Activated T-helper 9 cell treated with anti-CD3 and anti-CD28 coated beads, Interleukin-2, amount 50 U/mL, for 16 hours (primary cell): ENCODE data around the gene PCBP2.
A peak's percentile ranks its signal among the peaks of the same experiment; 100 is the strongest.
"Not testable (repeated sequence)": the region's sequence is repeated elsewhere in the genome, so short reads cannot be mapped to it uniquely, and the experiment has no call there.

Experiments used
- DNase-seq: peaks from one replicate; pipeline ENCODE4 v3.0.0-alpha.2; 2020; ENCODE audit warnings: low read depth

Gene PCBP2

GRCh38 chr12:53472056-53472582 lies 20.2 kb downstream of the PCBP2 start:
- no peak for DNase-seq

- DNase-seq, result no peak
These were observed 22.2 kb downstream of the PCBP2 start for GRCh38 chr12:53474077-53474476.

DNA sequence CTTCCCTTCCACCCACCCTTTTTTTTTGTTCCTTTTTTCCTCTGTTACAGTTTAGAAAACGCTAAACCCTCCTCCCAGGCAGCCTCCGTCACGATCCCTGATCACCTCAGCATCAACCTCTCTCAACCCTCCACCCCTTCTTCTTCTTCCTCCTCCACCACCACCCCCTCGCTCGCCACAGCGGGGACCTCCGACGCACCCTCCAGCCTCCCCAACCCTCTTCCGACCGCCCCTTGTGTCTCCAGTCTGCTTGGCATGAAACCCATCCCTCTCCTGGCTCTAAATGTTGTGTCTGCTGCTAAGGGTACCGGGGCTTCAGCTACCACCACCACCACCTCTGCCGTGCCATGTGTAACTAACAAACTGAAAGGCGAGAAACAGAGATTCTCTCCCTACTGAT lies 22.9 kb downstream of the PCBP2 start:
- DNase-seq, result no peak

GRCh38 chr12:53476769-53477209 lies 24.9 kb downstream of the PCBP2 start:
- DNase-seq, result no peak

DNA sequence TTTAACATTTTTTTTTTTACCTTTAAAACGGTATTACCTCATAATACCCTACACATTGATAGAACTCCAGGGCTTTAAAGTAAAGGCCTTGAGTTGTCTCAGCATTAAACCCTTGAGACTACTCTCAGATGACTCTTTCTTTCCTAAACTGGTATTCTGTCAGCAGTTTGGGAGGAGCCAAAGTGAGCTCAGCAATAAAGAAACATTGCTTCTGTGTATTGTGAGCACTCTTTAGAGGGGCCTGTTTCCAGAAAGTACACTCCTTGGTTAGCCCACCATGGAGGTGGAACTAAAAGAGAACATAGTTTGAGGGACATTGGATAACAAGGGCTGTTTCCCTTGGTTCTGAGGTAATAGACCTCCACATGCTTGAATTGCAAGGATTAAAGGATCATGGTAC lies 27.0 kb downstream of the PCBP2 start:
- DNase-seq, result no peak

DNA sequence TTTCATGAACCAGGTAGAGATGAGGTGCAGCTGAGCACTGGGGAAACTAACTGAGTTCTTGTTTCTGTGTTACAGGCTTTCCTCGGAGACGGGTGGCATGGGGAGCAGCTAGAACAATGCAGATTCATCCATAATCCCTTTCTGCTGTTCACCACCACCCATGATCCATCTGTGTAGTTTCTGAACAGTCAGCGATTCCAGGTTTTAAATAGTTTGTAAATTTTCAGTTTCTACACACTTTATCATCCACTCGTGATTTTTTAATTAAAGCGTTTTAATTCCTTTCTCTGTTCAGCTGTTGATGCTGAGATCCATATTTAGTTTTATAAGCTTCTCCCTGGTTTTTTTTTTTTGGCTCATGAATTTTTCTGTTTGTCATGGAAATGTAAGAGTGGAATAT lies 27.4 kb downstream of the PCBP2 start:
- no peak for DNase-seq

GRCh38 chr12:53480491-53481442 lies 28.9 kb downstream of the PCBP2 start:
- DNase-seq, result no peak

DNA sequence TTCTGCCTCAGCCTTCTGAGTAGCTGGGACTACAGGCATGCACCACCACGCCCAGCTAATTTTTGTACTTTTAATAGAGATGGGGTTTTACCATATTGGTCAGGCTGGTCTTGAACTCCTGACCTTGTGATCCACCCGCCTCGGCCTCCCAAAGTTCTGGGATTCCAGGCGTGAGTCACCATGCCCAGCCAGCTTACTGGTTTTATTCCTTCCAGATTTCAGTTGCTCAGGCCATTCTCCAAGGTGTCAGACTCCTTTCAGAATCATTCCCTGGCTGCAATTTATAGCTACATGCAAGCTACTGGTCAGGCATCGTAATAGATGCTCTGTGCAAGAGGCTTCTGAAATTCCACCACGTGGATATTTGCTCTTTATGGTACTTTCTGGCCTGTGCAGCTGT lies 29.6 kb downstream of the PCBP2 start:
- DNase-seq, result not testable (repeated sequence)

DNA sequence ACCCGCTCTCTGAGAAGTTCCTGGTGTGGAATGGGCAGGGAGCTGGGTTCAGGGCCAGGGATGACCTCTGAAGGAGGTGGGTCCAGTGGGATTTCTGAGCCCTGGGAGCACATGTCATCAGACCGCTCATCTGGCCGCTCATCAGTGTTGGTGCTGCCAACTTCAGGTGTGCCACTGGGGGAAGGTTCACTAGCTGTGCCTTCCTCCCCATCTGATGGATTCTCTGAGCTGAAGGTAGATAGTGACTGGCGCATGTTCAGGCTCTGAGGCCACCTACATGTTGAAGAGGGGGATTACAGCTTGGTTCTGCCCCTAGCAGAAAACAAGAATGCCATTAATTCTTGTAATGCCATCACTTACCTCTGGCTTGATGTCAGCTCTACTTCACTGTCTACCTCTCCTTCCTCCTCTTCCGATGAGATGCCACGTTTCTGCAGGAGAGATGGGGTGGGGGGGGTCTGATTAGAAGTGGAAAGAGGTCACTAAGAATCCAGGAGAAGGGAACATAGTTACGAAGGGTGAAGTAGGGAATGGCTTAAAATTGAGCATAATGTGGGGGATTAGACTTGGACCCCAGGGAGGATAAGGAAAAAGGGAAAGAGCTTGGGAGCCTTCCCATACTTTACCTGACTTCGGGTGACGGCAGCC lies 30.2 kb downstream of the PCBP2 start:
- no peak for DNase-seq

GRCh38 chr12:53482626-53483168 lies 30.8 kb downstream of the PCBP2 start:
- DNase-seq, result no peak

DNA sequence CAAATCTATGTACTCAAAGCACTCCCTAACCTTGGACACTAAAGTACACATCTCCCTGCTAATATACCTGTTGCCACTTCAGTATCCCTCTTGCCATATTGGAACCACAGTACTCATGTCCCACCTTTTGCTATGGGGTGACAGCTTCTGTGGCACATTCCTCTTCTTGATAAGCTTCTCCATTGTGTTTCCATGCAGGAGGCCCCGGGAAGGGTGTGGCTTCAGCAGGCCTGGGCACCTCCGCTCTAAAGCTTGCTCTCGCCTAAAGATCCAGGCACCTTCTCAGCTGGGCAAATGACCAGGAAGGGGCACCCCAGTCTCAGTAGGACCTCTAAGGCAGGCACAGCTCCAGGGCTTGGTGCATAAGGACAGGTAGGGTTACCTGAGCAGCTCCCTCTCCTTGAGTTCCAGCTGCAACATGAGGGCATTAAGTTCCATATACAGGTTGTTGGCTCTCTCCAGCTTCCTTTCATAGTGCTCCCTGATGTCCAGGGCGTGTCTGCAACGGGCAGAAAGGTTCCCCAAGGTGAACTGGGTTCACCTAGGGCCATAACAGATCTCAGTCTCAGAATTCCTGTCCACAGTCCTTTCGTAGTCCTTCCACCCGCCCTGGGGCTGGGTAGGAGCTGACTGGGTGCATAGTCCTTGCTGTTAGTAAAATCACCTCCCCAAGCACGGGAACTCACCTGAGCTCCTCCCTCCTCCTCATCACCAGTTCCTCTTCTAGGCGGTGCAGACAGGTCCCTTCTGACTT lies 31.5 kb downstream of the PCBP2 start:
- no peak for DNase-seq

- no peak for DNase-seq
These were observed 32.1 kb downstream of the PCBP2 start for GRCh38 chr12:53483979-53484377.

DNA sequence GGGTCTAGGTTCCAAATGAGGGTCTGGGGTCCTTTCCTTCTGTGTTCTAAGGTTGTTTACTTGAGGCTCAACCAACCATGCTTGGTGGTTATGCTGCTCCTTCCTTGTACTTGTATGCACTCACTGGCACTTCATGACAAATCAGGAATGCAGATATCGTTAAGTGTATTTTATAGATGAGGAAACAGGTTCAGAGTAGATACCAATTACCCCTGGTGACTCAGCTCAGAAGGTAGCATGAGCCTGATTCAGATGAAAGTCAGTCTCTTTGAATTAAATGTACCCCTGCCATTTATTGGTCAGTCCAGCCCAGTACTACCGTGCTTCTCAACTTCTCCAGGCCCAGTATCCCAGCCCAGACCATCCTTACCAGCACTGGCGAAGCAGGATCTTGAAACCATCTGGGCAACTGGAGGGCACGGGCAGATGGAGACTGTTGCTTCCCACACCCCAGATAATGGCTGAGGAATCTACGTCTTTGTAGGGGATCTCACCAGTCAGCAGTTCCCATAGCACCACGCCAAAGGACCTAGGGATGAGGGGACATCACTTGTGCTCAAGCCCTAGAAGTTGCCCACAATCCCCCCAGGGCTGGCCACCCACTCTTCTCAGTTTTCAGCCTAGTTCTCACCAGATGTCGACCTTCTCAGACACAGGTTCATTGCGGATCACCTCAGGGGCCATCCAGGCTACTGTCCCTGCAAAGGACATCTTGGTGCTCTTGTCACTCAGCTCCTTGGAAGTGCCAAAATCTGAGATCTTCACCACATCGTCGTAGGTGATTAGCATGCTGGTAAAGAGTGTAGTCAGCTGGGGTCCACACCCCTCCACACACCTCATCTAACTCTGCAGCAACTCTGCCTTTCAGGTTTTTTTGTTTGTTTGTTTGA lies 33.0 kb downstream of the PCBP2 start:
- DNase-seq, result no peak

DNA sequence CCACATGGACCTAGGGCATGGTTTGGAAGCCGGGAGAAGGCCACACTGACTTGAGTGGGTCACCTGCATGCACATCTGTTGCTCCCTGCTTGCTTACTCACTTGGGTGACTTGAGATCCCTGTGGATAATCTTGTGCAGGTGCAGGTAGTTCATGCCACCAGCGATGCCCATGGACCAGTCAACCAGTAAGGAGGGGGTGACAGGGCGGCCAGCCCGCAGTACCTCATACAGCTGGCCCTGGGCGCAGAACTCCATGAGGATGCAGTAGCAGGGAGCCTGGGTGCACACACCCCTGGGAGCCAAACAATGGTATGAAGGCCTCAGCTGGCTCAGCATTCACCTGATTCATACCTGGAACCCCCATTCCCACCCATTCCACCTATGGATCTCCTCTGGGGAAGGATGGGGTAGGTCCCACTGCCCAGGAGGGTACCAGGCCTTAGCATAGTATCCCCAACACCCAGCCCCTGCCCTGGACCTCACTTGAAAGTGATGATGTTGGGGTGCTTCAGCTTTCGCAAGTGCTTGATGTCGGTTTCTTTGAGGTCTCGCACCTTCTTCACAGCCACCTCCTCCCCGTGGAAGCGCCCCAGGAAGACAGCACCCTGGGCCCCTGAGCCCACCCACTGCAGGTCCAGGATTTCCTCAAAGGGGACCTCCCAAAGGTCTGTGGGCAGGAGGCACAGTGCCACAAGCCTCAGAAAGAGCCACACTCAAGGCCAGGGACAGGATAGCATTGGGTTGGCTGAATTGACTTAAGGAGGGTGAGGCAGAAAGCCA lies 34.2 kb downstream of the PCBP2 start:
- no peak for DNase-seq

DNA sequence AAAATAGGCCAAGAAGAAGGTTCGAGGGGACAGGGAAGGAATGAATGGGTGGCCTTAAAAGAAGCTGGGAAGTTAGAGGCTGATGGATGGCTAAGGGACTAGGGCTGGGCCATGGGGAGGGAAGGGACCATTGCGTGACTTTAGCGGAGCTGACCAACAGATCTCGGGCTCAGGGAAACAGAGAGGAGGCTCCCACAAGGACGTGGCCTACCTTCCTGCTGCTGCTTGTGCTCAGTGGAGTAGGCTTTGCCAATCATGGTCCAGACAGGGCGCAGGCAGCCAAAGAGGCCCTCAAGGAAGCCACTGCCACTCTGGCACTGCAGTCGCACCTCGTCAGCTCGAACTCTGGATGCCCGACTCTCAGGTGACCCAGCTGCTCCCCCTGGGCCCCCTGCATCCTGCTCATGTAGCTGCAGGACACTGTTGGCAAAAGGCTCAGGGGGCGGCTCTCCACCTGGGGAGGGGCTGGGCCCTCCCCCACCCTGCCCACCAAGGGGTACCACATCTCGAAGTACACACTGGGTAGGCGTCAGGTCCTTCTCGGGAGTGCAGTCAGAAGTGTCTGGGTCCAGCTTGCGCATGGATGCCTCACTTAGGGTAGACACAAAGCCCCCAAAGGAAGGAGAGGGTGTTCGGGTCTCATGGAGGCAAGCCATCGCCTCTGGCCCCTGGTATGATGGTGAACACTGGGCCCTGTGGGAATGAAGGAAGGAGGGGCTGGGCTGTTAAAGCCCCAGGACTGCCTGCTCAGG lies 35.0 kb downstream of the PCBP2 start:
- DNase-seq, result no peak

DNA sequence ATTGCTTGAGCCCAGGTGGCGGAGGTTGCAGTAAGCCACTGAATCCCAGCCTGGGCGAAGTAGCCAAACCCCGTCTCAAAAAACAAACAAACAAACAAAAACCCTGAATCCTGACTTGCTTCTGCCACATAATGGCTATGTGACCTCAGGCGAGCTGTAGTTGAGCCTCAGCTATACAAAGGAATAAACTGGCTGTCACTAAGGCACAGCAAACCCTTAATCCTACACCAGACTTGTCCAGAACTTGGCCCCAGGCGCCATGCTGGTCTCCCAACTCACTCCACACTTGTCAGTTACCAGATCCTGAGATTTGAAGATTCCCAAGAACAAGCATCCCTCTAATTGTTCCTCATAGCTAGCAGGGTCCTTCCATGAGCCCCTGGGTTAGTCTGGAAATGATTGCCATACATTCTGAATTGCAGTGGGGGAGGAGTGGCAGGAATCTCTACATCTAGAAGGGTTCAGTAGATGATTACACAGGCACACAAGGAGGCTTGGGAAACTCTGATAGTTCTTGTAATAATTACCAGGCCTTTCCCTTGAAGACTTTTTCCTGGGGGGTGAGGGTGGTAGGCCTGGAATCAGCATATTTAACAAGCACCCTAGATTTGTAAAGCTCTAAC lies 37.5 kb downstream of the PCBP2 start:
- DNase-seq, result no peak

GRCh38 chr12:53492188-53492587 lies 40.3 kb downstream of the PCBP2 start:
- no peak for DNase-seq

GRCh38 chr12:53492830-53493609 lies 41.1 kb downstream of the PCBP2 start:
- peak; percentile 84 for DNase-seq
